ENCODE data around the gene BPIFB2. TPM values are rescaled to one million over a fixed set of nuclear protein-coding genes. Genes with fewer than 3 reads are reported as not detected.

The BPIFB2 gene
- polyA plus RNA-seq, 1 donor (not counting 4 experiments of a cell fraction or from before 2014, with no cell fraction given) = not detected

- peaks cover 4% of the 10 kb centered on the region for H3K4me1 ChIP-seq (ENCODE audit: control insufficient read depth, extremely low read depth, insufficient read depth, low read length)
- H3K9me3 ChIP-seq (ENCODE audit: control insufficient read depth, low read depth, low read length) = no peaks in the 10 kb centered on the region
- H3K36me3 ChIP-seq (ENCODE audit: control insufficient read depth in 2 of 2, extremely low read depth in 1 of 2, insufficient read depth in 2 of 2, low read length in 2 of 2) = no peaks in the 10 kb centered on the region
- no peak overlapping the region for H3K27ac ChIP-seq (ENCODE audit: control insufficient read depth, insufficient read depth, low read length)
- dilution Hi-C loops (cut with MboI; ENCODE audit: extremely low pct_ligation_motif_present, low sequenced_read_pairs) = no loop called here
- no peaks in the 10 kb centered on the region for H3K27me3 ChIP-seq (ENCODE audit: control insufficient read depth, extremely low read depth, insufficient read depth, low read length)
- DNase-seq (ENCODE audit: low read depth, low spot score) (no peak), FAIRE-seq (no peak)
- no peak overlapping the region for H3K4me2 ChIP-seq (ENCODE audit: control insufficient read depth, extremely low read depth, insufficient read depth, low read depth, low read length)
- H3K9ac ChIP-seq (ENCODE audit: control insufficient read depth, extremely low read depth, insufficient read depth, low read length) = no peak overlapping the region
- TF ChIP-seq EZH2 (IDR thresholded peaks at IDR 0.05; ENCODE audit: low read length) = no peak
- no peaks in the 10 kb centered on the region for H3K79me2 ChIP-seq (ENCODE audit: control insufficient read depth, insufficient read depth, low read length)
- no peak overlapping the region for H2AFZ ChIP-seq (ENCODE audit: control insufficient read depth, low read length)
- no peaks in the 10 kb centered on the region for H4K20me1 ChIP-seq (ENCODE audit: control insufficient read depth, extremely low read depth, insufficient read depth, low read length)
- no peak overlapping the region for H3K4me3 ChIP-seq (ENCODE audit: control insufficient read depth in 2 of 3, extremely low read depth in 1 of 3, insufficient read depth in 2 of 3, low read depth in 1 of 3, low read length in 3 of 3)
- H3K9me1 ChIP-seq (ENCODE audit: control insufficient read depth, extremely low read depth, insufficient read depth, low read length) = no peaks in the 10 kb centered on the region
Observed at GRCh38 chr20:33067806-33068205, 60.3 kb downstream of the BPIFB2 start.

DNA sequence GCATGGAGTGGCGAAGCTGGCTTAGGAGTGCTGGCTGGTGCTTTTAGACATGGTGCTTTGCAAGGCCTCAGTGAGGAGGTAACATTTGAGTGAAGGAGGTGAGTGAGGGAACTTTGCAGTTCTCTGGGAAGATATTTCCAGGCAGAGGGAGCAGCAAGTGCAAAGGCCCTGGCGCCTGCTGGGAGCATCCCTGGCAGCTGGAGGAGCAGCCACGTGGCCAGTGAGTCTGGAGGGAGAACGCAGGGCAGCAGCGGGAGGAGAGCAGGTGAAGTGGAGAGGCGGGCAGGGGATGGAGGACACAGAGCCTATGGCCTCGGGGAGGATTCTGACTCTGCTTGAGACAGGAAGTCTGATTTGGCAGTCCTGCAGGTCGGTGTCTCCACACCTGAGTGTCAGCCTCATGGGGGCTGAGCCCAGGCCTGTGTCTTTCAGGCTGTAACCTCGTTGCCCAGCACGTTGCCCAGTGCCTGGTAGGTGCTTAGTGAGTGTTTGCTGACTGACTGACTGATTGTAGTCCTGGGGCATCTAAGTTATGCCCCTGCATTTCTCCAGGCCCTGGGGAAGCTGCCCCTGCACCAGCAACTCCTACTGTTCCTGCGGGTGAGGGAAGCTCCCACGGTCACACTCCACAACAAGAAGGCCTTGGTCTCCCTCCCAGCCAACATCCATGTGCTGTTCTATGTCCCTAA is 60.9 kb downstream of the BPIFB2 start:
- Histone ChIP-seq H3K79me2 (ENCODE audit: control insufficient read depth, insufficient read depth, low read length) (no peaks in the 10 kb centered on the region), H3K9me1 (ENCODE audit: control insufficient read depth, extremely low read depth, insufficient read depth, low read length) (no peaks in the 10 kb centered on the region), H3K4me3 (ENCODE audit: control insufficient read depth in 2 of 3, extremely low read depth in 1 of 3, insufficient read depth in 2 of 3, low read depth in 1 of 3, low read length in 3 of 3) (no peak overlapping the region), H3K9ac (ENCODE audit: control insufficient read depth, extremely low read depth, insufficient read depth, low read length) (no peak overlapping the region), H3K4me2 (ENCODE audit: control insufficient read depth, extremely low read depth, insufficient read depth, low read depth, low read length) (no peak overlapping the region), H3K36me3 (ENCODE audit: control insufficient read depth in 2 of 2, extremely low read depth in 1 of 2, insufficient read depth in 2 of 2, low read length in 2 of 2) (no peaks in the 10 kb centered on the region), H3K27me3 (ENCODE audit: control insufficient read depth, extremely low read depth, insufficient read depth, low read length) (peaks cover 2% of the 10 kb centered on the region), H3K9me3 (ENCODE audit: control insufficient read depth, low read depth, low read length) (no peaks in the 10 kb centered on the region), H3K27ac (ENCODE audit: control insufficient read depth, insufficient read depth, low read length) (no peak overlapping the region), H4K20me1 (ENCODE audit: control insufficient read depth, extremely low read depth, insufficient read depth, low read length) (no peaks in the 10 kb centered on the region), H2AFZ (ENCODE audit: control insufficient read depth, low read length) (no peak overlapping the region), H3K4me1 (ENCODE audit: control insufficient read depth, extremely low read depth, insufficient read depth, low read length) (peaks cover 4% of the 10 kb centered on the region)
- dilution Hi-C loops (cut with MboI; ENCODE audit: extremely low pct_ligation_motif_present, low sequenced_read_pairs) = no loop called here
- DNase-seq (ENCODE audit: low read depth, low spot score) (no peak), FAIRE-seq (no peak)
- no peak for TF ChIP-seq EZH2 (IDR thresholded peaks at IDR 0.05; ENCODE audit: low read length)
- TF ChIP-seq CTCF (optimal IDR thresholded peaks at IDR 0.05 in 1 of 3, IDR thresholded peaks at IDR 0.05 in 1 of 3, conservative IDR thresholded peaks at IDR 0.05 in 1 of 3; ENCODE audit: extremely low read depth in 1 of 3, insufficient read depth in 2 of 3, low read length in 3 of 3) = no peak

DNA sequence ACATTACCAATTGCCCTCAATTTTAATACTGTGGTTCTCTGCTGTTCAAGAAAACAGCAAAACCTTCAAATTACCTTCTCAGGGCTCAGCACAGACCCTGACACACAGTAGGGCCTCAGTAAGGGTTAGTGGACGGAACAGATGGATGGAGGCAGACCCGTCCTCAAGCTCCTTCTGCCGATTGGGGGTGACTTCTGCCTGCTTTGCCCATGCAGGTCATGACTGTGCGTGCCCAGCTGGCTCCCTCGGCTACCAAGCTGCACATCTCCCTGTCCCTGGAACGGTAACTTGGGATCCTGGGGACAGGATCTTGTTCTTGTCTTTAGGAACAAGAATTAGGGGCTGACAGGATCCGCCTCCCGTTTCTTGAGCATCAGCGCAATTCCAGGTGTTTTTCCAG is 62.2 kb downstream of the BPIFB2 start:
- Histone ChIP-seq H3K4me3 (ENCODE audit: control insufficient read depth in 2 of 3, extremely low read depth in 1 of 3, insufficient read depth in 2 of 3, low read depth in 1 of 3, low read length in 3 of 3) (no peak overlapping the region), H3K36me3 (ENCODE audit: control insufficient read depth in 2 of 2, extremely low read depth in 1 of 2, insufficient read depth in 2 of 2, low read length in 2 of 2) (no peaks in the 10 kb centered on the region), H4K20me1 (ENCODE audit: control insufficient read depth, extremely low read depth, insufficient read depth, low read length) (no peaks in the 10 kb centered on the region), H3K27me3 (ENCODE audit: control insufficient read depth, extremely low read depth, insufficient read depth, low read length) (peaks cover 4% of the 10 kb centered on the region), H3K9ac (ENCODE audit: control insufficient read depth, extremely low read depth, insufficient read depth, low read length) (no peak overlapping the region), H3K4me2 (ENCODE audit: control insufficient read depth, extremely low read depth, insufficient read depth, low read depth, low read length) (no peak overlapping the region), H3K9me3 (ENCODE audit: control insufficient read depth, low read depth, low read length) (no peaks in the 10 kb centered on the region), H3K79me2 (ENCODE audit: control insufficient read depth, insufficient read depth, low read length) (no peaks in the 10 kb centered on the region), H3K27ac (ENCODE audit: control insufficient read depth, insufficient read depth, low read length) (no peak overlapping the region), H3K4me1 (ENCODE audit: control insufficient read depth, extremely low read depth, insufficient read depth, low read length) (peaks cover 4% of the 10 kb centered on the region), H3K9me1 (ENCODE audit: control insufficient read depth, extremely low read depth, insufficient read depth, low read length) (no peaks in the 10 kb centered on the region), H2AFZ (ENCODE audit: control insufficient read depth, low read length) (no peak overlapping the region)
- dilution Hi-C loops (cut with MboI; ENCODE audit: extremely low pct_ligation_motif_present, low sequenced_read_pairs) = no loop called here
- DNase-seq (ENCODE audit: low read depth, low spot score) = no peak
- FAIRE-seq = no peak
- TF ChIP-seq EZH2 (IDR thresholded peaks at IDR 0.05; ENCODE audit: low read length) (no peak), CTCF (optimal IDR thresholded peaks at IDR 0.05 in 1 of 3, IDR thresholded peaks at IDR 0.05 in 1 of 3, conservative IDR thresholded peaks at IDR 0.05 in 1 of 3; ENCODE audit: extremely low read depth in 1 of 3, insufficient read depth in 2 of 3, low read length in 3 of 3) (no peak)

Measured in keratinocyte (primary cell).